GM12891 (cell line): ENCODE measurements around the gene MYG1.

Experiments used
- POLR2A ChIP-seq: IDR thresholded peaks from 2 replicates; pipeline ENCODE4 v1.6.1; 2011; ENCODE audit warnings: low read depth, low read length, control low read depth
- POLR2AphosphoS5 ChIP-seq: IDR thresholded peaks from 2 replicates; pipeline ENCODE4 v1.6.1; 2011; ENCODE audit warnings: low read depth, low read length, control low read depth

DNA sequence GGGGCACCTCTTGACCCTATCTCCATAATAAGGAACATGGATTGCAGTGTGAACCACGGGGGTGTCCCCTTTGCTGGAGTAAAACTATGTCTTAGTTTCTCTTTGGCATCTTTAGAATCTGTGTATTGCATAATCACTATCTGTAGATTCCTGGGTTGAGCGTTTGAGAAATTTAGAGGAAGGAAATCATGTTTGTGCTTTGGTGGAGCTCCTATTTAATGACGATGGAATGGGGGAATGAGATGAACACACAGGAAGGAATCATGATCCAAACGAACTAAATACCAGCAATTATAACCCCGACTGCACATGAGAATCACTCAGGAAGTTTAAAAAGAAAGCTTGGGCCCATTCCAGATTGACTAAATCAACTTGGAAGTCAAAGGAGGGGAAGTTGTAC lies 1.3 kb upstream of the MYG1 start:
- no peak for TF ChIP-seq POLR2A
- no peak for TF ChIP-seq POLR2AphosphoS5
